K562 (cell line): ENCODE data around the gene TRABD. TPM values are rescaled to one million over a fixed set of nuclear protein-coding genes. Genes with fewer than 3 reads are reported as not detected.

Experiments
- ARID4B ChIP-seq: sonication (generic); formaldehyde crosslinking; IDR thresholded peaks from 2 replicates; pipeline ENCODE4 v1.8.0; 2022; ENCODE audit warnings: mild to moderate bottlenecking, missing genetic modification reagents
- CTCFL ChIP-seq: IDR thresholded peaks from 2 replicates; pipeline ENCODE4 v1.6.1; 2011; ENCODE audit warnings: borderline replicate concordance, low read depth, mild to moderate bottlenecking, moderate library complexity, low read length; ENCODE audit not compliant: insufficient read depth, poor library complexity, severe bottlenecking
- CXXC5 ChIP-seq: fragments of 250-450 bp; sonication (Bioruptor Pico); IDR thresholded peaks from 2 replicates; pipeline ENCODE4 v1.8.0; 2022; ENCODE audit warnings: inconsistent platforms, mild to moderate bottlenecking, moderate library complexity
- ETV5 ChIP-seq: sonication (generic); formaldehyde crosslinking; IDR thresholded peaks from 2 replicates; pipeline ENCODE4 v1.4.0; 2020; ENCODE audit warnings: low read depth, mild to moderate bottlenecking, missing genetic modification reagents
- KLF1 ChIP-seq: fragments of 450-650 bp; IDR thresholded peaks from 2 replicates; pipeline ENCODE4 v1.6.1; 2016; ENCODE audit warnings: missing genetic modification characterization, missing compliant biosample characterization
- PRDM10 ChIP-seq: fragments of 450-650 bp; IDR thresholded peaks from 2 replicates; pipeline ENCODE4 v1.6.1; 2018; ENCODE audit not compliant: partially characterized antibody
- RAD21 ChIP-seq, 2 experiments: fragments of 250-450 bp in 1 of 2; fragments of 450-650 bp in 1 of 2; sonication (Bioruptor Pico) in 1 of 2; formaldehyde crosslinking in 1 of 2; IDR thresholded peaks in 1 of 2; conservative IDR thresholded peaks in 1 of 2; 2 replicates each; pipeline versions ENCODE4 v1.4.0 to v1.8.0; 2020 to 2022; ENCODE audit warnings: mild to moderate bottlenecking in 2 of 2, moderate library complexity in 1 of 2
- RB1 ChIP-seq: fragments of 450-650 bp; IDR thresholded peaks from 2 replicates; pipeline ENCODE4 v1.6.1; 2017; ENCODE audit warnings: low read depth, mild to moderate bottlenecking
- TCF3 ChIP-seq: sonication (generic); formaldehyde crosslinking; IDR thresholded peaks from 2 replicates; pipeline ENCODE4 v1.4.0; 2020; ENCODE audit warnings: mild to moderate bottlenecking, missing genetic modification reagents
- ZBTB11 ChIP-seq, 3 experiments: fragments of 200-800 bp in 1 of 3; fragments of 250-450 bp in 1 of 3; fragments of 450-650 bp in 1 of 3; sonication (Bioruptor Pico) in 1 of 3; sonication (Bioruptor generic) in 1 of 3; formaldehyde crosslinking in 1 of 3; IDR thresholded peaks; 2 replicates each; pipeline versions ENCODE4 v1.6.1 to v1.8.0; 2016 to 2022; ENCODE audit warnings: mild to moderate bottlenecking in 2 of 3, missing genetic modification characterization in 2 of 3, missing compliant biosample characterization in 1 of 3, moderate library complexity in 1 of 3
- polyA plus RNA-seq, 8 experiments: library from polyadenylated mRNA; depleted of rRNA in 4 of 8; stranded (reverse) in 5 of 8; unstranded in 3 of 8; fragments of >200 nt; fragmentation: Nextera tagmentation in 2 of 8; fragmentation: Illumina TruSeq in 1 of 8; extraction: Ambion mirVana in 2 of 8; extraction: Trizol in 1 of 8; gene quantifications; 2 replicates each; pipeline versions ENCODE4 v1.2.1 to v1.2.3, GENCODE V29; 2011 to 2014; ENCODE audit warnings: inconsistent platforms in 1 of 8, missing spikeins in 1 of 8
- total RNA-seq, 7 experiments: library from RNA; depleted of rRNA in 6 of 7; stranded (reverse); fragments of >200 nt in 6 of 7; fragmentation: Illumina TruSeq in 2 of 7; extraction: Trizol in 2 of 7; gene quantifications; 2 replicates each; pipeline versions ENCODE4 v1.2.1 to v1.2.3, GENCODE V29; 2011 to 2021; ENCODE audit warnings: low replicate concordance in 1 of 7

TRABD gene
- total and polyA plus RNA-seq, 9 of the 15 experiments (the other 6 are each of a cell fraction or from before 2014, with no cell fraction given), result 0.08 to 62.9 (median 14.0) TPM

DNA sequence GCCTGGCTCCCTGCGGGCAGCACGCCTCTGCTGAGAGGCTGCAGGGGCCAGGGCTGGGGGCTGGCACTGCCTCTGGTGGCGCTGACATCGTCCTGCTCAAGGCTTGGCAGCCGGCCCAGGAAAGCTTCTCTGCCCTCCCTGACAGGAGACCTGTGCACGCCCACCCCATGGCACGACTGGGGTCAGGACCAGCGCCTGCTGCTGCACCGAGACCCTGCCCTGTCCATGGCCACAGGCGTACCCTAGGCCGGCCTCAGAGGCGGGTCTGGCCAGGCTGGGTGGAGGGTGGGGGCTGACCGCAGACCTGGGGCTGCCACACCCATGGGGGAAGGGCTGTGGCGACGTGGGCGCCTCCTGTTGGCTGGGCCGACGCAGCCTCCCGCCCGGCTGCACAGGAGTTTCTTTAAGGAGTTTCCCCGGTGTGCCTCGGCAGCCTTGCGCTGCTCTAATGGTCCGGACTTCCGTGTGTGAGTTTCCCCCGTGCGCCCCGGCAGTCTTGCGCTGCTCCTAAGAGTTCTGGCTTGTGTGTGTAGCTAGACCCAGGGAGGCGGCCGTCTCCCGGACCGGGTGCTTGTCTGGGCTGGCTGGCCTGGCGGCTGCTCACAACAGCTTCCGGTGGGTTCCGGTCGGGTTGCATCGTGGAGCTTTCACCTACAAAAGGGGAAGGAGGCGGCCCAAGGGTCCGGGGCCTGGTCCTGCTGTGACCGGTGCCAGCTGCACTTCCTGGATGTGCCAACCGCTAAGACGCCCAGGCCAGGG is 4.6 kb downstream of the TRABD start (continued):
- TF ChIP-seq ZBTB11 (CRISPR knock-in tag; IDR thresholded peaks at IDR 0.05) (peak in 1 of 3 experiments; percentile 87; a peak in 2 of 6 replicates), KLF1 (tag) (peak; percentile 97), CTCFL (peak; percentile 88), CXXC5 (CRISPR knock-in tag) (peak; percentile 64), ETV5 (CRISPR knock-in tag) (peak; percentile 66; the same call in 1 of the 2 replicates), ARID4B (CRISPR knock-in tag) (peak; percentile 70), TCF3 (CRISPR knock-in tag) (peak; percentile 20; the same call in 1 of the 2 replicates), PRDM10 (peak; percentile 10), RAD21 (CRISPR knock-in tag; conservative IDR thresholded peaks at IDR 0.05 in 1 of 2, IDR thresholded peaks at IDR 0.05 in 1 of 2) (peak in 1 of 2 experiments; percentile 29; a peak in 1 of 4 replicates), RB1 (0 out of 2 replicates have a peak, but pooled peaks have one; percentile 39)
